ENCODE measurements around the gene RANBP9.

The RANBP9 gene

DNA sequence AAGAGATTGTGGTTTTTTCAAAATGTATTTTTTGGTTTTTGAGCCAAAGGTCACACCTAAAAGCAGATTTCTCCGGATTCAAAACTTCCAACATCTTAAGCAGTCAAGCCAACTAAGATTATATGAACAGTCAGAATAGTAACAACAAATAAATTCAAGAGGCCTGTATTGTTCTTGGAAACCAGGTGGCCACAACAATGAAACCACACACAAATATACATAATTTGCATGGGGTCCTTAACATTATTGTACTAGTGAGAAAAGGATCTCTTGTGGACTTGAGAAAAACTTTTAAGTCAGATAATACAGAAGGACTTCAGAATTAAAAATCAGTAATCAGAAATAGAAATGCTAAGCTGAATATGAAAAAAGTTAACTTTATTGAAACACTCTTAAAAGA, 55.9 kb downstream of the RANBP9 start:
- TF ChIP-seq REST (IDR thresholded peaks at IDR 0.05; ENCODE audit: insufficient read depth in 1 of 2, low read depth in 2 of 2, low read length in 2 of 2) (no peak), FOXP2 (optimal IDR thresholded peaks at IDR 0.05; ENCODE audit: borderline replicate concordance, extremely low read depth, extremely low read length, insufficient read depth) (no peak), POLR2AphosphoS5 (IDR thresholded peaks at IDR 0.05; ENCODE audit: low read depth, low read length) (no peak), SIN3A (IDR thresholded peaks at IDR 0.05; ENCODE audit: borderline replicate concordance, insufficient read depth, low read length) (no peak), TAF1 (IDR thresholded peaks at IDR 0.05; ENCODE audit: borderline replicate concordance, insufficient read depth, low read length) (no peak)

DNA sequence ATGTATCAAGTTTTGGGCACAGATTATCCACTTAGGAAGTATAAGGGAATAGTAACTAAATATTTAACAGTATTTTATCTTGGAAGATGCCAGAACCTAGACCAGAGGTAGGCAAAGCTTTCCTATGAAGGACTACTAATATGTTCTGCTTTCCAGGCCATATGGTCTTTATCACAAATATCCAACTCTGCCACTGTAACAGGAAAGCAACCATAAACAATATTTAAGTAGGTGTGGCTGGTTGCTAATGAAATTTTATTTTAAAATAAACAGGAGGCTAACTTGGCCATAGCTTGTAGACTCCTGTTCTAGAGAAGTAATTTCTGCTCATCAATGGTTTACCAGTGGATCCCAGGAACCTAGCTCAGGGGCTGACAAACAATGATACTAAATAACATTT, 57.1 kb downstream of the RANBP9 start:
- no peak for TF ChIP-seq POLR2AphosphoS5 (IDR thresholded peaks at IDR 0.05; ENCODE audit: low read depth, low read length)
- TF ChIP-seq FOXP2 (optimal IDR thresholded peaks at IDR 0.05; ENCODE audit: borderline replicate concordance, extremely low read depth, extremely low read length, insufficient read depth) = no peak
- no peak for TF ChIP-seq TAF1 (IDR thresholded peaks at IDR 0.05; ENCODE audit: borderline replicate concordance, insufficient read depth, low read length)

GRCh38 chr6:13653296-13653695, 58.3 kb downstream of the RANBP9 start:
- TF ChIP-seq POLR2AphosphoS5 (IDR thresholded peaks at IDR 0.05; ENCODE audit: low read depth, low read length) (no peak), TAF1 (IDR thresholded peaks at IDR 0.05; ENCODE audit: borderline replicate concordance, insufficient read depth, low read length) (no peak), SIN3A (IDR thresholded peaks at IDR 0.05; ENCODE audit: borderline replicate concordance, insufficient read depth, low read length) (no peak), FOXP2 (optimal IDR thresholded peaks at IDR 0.05; ENCODE audit: borderline replicate concordance, extremely low read depth, extremely low read length, insufficient read depth) (no peak), REST (IDR thresholded peaks at IDR 0.05; ENCODE audit: insufficient read depth in 1 of 2, low read depth in 2 of 2, low read length in 2 of 2) (no peak)

DNA sequence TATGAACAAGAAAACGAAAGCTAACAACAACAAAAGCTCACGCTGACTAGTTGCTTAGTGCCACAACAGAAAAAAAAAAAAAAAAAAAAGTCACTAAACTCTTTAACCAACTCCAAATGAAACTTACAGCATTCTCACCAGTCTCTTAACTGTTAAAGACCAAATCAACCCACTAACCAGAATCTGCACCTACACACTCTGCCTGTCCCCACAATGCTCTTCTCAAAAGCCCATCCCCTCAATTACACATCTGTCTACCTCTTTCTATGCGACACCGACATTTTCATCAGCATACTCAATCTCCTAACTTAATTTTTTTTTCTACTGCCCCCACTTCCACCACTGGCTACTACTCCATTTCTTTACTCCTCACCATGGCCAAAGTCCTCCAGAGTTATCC, 62.2 kb downstream of the RANBP9 start:
- no peak for TF ChIP-seq TAF1 (IDR thresholded peaks at IDR 0.05; ENCODE audit: borderline replicate concordance, insufficient read depth, low read length)

DNA sequence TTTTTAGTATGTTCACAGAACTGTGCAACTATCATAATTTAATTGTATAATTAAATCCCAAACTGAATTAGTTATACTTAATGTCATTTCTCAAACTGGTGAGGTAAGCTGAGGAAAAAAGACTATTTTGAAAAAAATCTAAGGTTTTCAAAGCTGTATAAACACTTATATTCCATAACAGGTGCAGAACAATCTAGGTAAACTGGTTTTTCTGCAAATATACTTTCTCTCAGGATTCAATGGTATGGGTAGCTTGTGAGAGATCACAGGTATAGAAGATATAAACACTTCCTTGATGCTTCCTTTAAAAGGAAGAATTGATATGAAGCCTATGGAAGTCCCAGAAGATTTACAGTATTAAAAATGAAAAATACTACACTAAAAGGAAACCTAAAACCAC, 62.8 kb downstream of the RANBP9 start:
- TF ChIP-seq SIN3A (IDR thresholded peaks at IDR 0.05; ENCODE audit: borderline replicate concordance, insufficient read depth, low read length) (no peak), REST (IDR thresholded peaks at IDR 0.05; ENCODE audit: insufficient read depth in 1 of 2, low read depth in 2 of 2, low read length in 2 of 2) (no peak), TAF1 (IDR thresholded peaks at IDR 0.05; ENCODE audit: borderline replicate concordance, insufficient read depth, low read length) (no peak), POLR2AphosphoS5 (IDR thresholded peaks at IDR 0.05; ENCODE audit: low read depth, low read length) (no peak), FOXP2 (optimal IDR thresholded peaks at IDR 0.05; ENCODE audit: borderline replicate concordance, extremely low read depth, extremely low read length, insufficient read depth) (no peak)

GRCh38 chr6:13643125-13643524, 68.5 kb downstream of the RANBP9 start:
- TF ChIP-seq REST (IDR thresholded peaks at IDR 0.05; ENCODE audit: insufficient read depth in 1 of 2, low read depth in 2 of 2, low read length in 2 of 2) (no peak), SIN3A (IDR thresholded peaks at IDR 0.05; ENCODE audit: borderline replicate concordance, insufficient read depth, low read length) (no peak), FOXP2 (optimal IDR thresholded peaks at IDR 0.05; ENCODE audit: borderline replicate concordance, extremely low read depth, extremely low read length, insufficient read depth) (no peak), POLR2AphosphoS5 (IDR thresholded peaks at IDR 0.05; ENCODE audit: low read depth, low read length) (no peak), TAF1 (IDR thresholded peaks at IDR 0.05; ENCODE audit: borderline replicate concordance, insufficient read depth, low read length) (no peak)

Measured in PFSK-1 (cell line).